Activated T-cell treated with anti-CD3 and anti-CD28 coated beads, Interleukin-2, amount 50 U/mL, for 48 hours (primary cell): Measurements from ENCODE around the gene PLEKHA1.

Source experiments
- DNase-seq, 2 experiments: peaks; one replicate each; pipeline ENCODE4 v3.0.0-alpha.2; 2020

PLEKHA1 gene

DNA sequence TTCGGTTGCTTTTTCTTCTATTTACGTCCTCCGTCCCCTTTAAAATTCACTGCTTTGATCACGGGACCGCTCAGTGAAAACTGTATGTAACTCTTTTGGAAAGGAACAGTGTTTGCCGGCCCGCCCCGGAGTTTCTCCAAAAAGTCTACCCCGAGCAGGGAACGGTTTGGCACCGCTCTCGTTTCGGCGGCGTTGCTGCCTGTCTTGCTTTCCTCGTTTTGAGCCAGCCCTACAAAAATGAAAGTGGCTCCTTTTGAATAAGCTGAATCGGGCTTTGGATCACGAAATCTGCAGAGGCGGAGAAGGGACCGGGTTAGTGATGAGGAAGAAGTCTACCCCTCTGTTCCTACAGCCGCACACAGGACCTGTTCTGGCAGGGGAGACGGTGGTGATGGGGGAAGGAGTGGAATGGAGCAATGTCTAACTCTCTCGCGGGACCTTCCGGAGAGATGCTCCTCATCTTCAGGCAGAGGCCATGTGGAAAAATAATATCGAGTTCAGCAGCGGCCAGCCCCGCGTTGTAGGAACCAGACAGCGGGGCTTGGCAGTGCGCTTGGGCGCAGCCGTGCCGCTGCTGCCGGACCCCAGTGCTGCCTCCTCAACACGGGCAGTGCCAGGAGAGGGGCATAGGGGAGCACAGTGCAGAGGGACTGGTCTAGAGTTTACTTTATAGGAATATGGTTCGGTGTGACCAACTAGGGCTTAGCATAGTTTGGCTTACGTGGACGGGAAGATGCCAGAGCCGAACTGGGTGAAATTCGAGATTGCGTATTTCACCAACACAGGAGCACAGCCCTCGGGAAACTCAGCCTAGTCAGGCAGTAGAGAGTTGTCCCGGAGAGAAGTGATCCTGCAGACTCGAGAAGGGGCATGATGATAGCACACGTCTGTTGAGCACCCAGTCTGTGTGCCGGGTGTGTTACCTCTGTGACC, 88.3 kb downstream of the PLEKHA1 start:
- peak; percentile 35 to 39 for DNase-seq

DNA sequence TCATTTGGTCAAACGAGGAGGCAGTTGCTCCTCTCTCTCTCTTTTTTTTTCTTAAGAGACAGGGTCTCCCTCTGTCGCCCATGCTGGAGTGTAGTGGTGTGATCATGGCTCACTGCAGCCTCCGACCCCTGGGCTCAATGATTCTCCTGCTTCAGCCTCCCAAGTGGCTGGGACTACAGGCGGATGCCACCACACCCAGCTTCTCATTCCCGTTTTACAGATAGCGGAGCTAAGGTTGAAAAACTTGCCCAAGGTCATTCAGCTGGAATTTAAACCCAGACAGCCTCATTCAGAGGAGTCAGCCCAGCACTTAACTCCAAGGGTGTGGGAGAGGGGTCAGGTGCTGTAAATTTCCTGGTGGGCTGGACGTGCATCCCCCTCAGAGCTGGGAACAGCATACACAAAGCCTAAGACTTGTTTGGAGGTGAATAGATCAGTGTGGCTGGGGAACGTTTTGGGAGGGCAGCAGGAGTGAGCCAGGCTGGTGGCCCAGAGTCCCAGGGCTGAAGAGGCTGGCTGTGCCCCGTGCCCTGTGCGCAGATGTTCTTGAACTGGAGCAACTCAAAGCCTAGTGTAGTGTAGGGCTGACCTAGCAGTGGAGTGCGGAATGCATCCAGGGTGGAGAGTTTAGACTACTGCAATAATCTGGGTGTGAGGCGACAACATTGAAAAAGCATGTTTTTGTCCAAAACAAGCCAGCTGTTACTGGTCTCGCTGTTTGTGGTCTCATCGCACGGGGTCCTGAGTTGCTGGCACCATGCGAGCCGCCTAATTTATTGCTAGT, 89.2 kb downstream of the PLEKHA1 start:
- no peak for DNase-seq

DNA sequence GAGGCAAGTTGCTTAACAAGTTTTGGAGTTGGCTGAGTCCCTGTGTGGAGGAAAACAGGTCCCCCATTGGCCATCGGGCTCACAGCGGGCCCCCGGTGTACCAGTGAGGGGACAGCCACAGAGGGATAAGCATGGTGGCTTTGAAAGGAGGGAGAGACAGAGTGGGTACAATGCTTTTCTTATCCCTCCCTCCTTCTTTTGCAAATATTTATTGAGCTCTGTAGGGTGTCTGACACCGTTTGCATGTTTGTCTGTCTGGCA, 89.7 kb downstream of the PLEKHA1 start:
- no peak for DNase-seq

DNA sequence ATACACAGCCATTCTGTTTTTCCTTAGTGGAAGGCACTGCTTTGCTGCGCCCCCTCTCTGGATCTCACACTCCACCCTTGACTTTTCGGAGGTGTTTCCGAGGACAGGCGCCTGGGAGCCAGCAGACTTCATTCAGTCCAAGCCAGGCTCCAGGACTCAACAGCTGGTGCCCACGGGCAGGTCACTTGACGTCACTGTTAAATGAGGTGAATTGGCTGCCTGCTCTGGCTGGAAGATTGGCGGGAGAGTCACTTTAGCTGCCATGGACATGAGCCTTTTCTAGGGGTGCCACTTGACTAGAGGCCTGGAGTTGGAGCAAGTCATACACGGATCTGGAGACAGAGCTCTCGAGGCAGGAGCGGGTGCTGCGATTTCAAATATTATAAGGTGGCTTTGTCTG, 90.1 kb downstream of the PLEKHA1 start:
- no peak for DNase-seq

DNA sequence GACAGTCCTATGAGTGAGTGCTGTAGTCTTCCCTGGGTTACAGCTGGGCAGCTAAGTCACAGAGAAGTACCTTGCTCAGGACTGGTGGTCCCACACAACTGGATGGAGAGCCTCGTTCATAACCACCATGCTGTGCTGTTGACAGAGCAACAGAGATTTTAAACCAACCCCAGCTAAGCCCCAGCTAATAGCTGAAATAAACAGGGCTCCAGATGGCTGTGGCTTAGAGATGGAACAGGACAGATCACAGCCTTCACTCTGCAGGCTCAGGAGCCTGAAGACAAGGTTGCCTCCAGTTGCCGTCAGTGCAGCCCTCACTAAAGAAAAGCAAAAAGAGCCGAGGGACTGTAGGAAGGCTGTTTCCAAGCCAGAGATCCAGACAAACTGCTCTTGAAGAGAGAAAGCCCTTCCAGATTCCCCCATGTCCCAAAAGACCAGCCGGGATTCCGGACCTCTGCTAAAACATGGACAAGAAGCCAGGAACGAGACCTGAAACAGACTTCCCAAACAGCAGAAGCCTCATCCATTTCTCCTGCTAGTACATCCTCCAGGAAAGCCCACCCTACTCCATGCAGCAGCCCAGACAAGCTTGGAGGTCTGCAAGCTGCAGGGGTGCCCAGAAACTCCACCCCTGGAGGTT, 91.0 kb downstream of the PLEKHA1 start:
- no peak for DNase-seq

DNA sequence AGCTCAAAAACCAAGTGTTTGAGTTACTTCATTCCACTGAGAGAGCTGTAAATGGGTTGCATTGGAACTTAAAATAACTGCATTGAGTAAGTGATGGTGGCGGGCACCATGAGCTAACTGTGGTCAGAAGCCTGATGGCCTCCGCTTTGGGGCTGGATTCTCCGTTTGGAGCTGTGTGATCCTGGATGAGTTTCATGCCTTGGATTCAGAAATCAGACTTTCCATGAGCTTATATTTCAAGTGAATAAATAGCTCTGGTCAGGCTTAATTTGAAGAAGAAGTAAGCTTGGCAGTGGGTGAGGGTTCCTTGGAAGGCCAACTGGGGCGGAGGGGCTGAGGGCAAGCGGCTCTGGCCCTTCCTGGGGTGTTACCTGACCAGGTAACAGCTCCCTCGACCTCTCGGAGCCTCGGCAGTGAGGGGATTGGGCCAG, 92.5 kb downstream of the PLEKHA1 start:
- DNase-seq, result no peak

DNA sequence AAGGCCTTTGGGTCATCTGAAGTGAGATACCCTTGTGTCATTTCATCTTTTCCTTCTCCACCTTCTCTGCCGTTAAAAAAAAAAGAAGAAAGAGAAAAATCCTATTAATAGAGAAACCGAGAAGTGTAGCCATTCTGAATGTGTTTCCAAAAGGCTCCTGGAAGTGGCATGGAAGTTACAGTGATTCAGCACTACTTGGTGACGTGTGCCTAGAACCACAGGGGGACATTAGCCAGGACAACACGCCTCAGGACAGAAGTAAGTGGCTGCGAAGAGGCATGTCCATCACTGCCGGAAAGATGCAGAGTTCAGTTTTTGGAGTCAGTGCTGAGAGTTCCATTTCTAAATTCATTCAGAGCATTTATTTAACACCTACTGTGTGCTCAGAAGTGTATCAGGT, 93.2 kb downstream of the PLEKHA1 start:
- DNase-seq, result no peak

DNA sequence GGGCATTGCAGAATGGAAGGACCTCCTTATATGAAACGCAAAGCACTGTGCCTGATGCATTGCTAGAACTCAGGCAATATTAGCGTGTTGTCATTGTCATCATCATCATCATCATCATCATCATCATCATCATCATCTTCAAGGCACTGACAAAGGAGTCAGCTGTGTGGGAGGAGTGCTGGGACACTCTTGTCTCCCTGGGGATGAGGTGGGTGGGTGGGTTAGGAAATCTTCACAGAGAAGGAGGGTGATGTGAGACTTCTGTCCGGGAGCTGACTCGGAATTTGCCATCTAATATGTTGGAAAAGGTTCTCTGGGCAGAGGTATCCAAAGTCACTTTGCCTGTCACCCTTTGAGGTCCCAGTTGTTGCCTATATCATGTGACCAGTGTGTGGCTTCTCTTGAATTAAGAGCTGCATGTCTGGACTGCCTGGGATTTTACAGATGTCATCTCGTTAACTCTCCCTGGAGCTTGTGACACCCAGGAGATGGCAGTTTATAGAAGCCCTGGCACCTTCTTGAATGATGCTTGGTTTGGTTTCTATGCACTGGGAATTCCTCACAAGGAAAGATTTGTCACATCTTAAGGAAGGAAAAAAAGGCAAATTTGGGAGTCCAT, 93.9 kb downstream of the PLEKHA1 start:
- DNase-seq, result no peak

DNA sequence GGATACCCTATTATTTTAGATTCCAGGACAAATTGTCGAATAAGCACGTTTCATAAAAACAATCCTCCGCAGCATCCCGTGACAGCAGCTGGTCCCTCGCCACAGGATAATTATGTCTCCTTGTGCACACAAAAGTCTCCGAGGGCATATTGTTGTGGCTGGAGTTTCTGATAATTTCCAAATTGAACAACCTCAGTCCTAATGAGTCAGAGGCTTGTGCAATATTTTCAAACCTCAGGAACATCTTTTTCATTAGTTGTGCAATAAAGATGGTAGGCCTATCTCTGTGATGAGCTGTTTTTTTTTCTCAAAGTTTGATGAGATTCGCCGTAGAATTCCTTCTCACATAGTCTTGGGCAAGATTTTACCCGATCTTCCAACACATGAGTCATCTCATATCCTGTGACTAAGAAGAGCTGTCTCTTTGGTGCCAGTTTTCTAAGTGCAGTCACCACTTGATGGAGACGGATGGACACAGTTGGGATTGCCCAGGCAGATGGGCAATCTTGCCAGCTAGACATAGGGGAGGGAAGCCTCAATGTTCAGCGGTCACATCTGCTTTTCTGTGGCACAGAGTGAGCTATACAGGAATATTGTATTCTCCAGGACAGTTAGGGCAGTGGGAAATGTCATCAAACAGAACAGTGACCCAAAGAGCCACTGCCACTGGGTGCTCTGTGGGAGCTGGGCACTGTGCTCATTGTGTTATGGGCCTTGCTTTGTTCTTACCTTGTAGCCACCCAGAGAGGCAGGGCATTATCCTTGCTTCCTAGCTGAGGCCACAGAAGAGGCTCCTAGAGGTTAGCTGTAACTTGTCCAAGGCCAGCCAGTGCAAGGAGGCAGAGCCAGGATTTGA, 94.6 kb downstream of the PLEKHA1 start:
- DNase-seq, result no peak

DNA sequence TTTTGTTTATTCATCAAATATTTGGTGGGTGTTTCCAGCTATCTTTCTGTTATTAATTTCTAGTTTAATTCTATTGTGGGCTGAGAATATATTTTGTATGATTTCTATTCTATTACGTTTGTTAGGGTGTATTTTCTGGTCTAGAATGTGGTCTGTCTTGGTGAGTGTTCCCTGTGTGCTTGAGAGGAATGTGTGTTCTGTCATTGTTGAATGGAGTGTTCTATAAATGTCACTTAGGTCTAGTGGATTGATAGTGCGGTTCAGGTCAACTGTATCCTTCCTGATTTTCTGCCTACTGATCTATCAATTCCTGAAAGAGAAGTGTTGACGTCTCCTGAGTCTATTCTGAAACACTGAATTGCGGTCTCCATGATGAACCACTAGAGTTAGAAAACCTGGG, 95.3 kb downstream of the PLEKHA1 start:
- no peak for DNase-seq

DNA sequence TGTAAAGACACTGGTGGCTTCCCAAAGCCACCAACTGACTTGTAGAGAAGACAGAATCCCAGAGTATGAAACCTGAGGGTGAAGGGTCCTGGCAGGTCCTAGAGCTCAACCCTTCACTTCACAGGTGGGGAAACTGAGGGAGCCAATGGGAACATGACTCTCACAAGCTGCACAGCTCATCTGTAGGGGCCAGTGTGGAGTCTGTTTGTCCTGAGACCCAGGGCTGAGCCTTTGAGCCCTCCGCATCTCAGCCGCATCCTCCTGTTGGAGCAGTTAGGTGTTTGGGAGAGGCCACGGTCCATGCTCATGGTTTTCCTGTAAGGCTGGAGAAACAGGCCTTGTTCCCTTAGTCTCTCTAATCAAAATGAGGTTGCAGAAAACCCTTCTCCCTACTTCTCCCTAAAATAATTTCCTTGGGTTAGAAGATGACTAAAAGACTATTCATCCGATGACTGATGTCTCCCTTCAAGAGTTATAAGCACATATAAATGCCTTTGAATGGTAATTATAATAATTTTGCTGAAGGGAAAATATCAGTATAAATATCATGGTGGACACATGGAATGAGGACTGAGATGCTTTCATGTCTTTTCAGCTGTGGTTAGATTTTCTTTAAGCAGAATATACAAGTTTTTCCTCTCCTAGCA, 97.1 kb downstream of the PLEKHA1 start:
- DNase-seq, result no peak

DNA sequence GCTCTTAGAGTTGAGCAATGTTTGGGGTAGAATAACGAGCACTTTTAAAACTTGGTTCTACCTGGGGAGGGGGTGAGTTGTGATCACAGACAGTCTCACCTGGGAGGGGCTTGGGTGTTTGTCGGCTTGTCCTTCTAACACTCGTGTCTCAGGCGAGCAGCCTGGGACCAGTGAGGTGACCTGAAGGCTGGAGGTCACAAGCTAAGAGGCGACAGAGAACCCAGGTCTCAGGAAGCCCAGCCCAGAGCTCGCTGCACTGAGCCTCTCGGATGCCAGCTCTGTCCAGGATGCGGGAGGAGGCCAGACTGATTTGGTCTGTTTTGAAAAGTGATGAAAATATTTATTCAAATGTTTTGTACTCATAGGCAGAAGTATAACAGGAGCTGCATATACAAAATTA, 98.6 kb downstream of the PLEKHA1 start:
- DNase-seq, result no peak

DNA sequence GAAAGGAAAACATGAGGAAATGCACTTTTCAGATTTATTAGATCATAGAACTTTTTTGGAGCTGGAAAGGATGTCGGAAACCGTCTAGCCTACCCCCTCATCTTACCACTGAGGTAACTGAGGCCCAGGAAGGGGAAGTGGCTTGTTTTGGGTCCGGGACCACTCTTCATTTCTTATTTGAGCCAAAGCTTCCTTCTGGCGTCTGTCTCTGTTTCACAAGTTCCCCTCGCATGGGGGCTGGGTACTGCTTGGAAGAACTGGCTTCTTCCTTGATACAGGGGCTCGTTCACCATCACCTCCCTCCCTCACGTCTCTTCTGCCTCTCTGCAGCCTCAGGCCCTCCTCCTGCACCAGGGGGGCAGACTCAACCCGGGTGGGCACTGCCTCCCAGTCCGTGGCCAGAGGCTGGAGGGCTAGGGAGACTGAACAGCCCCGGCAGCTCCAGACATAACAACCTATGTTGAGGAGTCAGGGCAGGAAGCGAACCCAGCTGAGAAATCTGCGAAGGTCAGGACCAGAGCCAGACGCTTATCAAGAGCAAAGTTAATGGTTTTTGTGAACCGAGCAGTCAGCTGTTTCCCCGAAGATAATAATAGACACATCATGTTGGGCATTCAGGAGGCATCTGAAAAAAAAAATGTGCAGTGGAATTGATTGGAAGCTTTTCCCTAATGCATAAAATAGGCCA, 99.8 kb downstream of the PLEKHA1 start:
- DNase-seq, result no peak

DNA sequence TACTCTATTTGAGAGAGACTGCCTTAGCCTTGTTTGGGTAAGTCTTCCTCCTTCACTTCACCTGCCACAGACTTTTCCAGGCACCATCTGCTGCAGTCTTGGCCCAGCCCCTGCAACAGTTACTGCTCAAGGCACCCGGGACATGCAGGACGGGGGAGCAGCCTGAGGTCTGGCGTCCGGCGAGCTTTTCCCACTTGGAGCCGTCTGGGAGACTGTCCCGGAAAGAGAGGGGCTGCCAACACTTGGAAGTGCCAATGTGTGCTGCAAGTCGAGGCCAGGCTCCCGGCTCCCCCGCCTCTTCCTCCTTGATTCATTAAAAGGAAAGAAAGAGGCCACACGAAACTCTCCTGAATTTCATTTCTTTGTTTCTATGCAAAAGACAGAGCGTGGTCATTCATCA, 100.6 kb downstream of the PLEKHA1 start:
- no peak for DNase-seq

DNA sequence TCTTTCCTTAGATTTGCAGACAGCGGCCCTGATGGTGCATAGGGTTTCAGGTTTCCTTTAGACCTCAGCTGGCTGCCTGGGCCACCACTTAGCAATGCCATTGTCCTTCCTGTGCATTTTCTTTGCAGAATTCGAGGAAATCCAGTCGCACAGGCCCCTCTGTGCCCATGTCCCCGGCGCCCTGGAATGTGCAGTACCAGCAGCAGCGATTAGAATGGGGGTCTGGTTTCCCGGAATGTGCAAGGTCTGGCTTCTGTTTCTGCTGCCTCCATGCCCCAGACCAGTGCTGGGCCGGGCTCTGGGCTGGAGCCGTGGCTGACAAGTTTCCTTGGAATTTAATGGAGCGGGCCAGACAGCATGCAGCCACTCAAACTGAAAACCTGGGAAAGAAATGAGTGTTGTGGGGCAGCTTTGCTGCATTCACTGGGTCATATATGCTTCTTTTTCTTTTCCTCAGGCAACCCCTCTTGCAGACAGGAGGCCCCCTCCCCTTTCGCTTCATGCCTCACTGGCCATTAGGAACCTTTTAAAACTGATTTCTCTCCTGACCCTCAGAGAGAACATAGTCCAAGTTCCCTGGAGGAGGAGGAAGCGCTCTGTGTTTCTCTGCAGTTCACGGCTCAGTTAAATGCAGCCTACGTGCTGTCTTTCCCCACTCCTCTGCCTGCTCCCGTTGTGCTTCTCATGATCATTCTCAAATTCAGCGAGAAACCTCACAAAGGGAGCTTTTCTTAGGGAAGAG, 101.3 kb downstream of the PLEKHA1 start:
- no peak for DNase-seq

DNA sequence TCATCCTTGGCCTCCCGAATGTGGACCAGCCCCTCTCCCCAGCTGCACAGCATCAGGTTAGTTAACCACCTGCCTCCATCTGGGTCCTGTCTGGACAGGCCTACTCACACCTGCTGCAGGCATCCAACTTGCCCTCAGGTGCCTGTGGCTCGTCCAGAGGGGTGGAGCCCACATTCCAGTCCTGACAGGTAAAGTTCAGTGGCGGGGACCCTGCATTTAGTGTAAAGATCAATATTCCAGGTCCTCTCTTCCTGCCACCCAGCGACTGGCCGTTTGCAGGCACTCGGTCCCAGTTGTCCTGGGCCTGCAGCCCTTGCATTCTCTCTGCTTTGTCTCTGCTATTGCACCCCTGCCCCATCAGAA, 101.8 kb downstream of the PLEKHA1 start:
- no peak for DNase-seq

DNA sequence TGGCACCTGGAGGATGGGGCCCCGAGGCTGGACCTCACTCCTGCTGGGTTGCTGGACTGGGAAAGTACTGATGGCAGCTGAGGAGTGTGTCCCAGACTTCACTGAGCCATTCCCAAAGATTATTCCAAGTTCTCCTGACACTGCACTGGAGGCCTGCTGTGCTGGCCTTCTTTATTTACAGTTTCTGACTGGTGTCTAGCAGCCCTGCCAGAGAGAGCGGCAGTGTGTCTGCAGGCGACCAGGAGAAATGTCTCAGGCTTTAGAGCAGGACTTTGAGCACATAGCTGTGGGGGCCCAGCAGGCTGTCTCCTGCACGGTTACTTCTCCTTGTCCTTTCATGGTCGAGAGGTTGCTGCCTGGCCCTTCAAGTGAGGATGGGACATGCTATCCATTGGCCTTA, 102.9 kb downstream of the PLEKHA1 start:
- DNase-seq, result no peak

DNA sequence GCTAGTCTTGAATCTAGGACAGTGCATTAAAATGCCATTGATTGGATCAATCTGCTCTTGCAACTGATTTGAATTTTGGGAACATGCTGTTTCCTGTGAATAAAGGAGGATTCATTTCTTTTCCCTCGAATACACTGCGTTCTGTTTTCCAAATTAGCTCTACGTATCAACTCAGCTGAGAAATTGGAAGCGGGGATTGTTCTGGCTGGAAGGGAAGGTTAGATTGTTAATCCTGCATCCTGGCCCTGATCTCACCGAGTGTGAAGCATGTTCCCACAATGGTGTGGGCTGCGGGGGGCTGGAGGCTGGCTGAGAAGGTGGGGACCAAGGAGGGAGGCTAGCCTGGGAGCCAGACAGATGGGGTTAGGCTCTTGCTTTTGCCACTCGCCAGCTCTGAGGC, 104.5 kb downstream of the PLEKHA1 start:
- DNase-seq, result no peak

DNA sequence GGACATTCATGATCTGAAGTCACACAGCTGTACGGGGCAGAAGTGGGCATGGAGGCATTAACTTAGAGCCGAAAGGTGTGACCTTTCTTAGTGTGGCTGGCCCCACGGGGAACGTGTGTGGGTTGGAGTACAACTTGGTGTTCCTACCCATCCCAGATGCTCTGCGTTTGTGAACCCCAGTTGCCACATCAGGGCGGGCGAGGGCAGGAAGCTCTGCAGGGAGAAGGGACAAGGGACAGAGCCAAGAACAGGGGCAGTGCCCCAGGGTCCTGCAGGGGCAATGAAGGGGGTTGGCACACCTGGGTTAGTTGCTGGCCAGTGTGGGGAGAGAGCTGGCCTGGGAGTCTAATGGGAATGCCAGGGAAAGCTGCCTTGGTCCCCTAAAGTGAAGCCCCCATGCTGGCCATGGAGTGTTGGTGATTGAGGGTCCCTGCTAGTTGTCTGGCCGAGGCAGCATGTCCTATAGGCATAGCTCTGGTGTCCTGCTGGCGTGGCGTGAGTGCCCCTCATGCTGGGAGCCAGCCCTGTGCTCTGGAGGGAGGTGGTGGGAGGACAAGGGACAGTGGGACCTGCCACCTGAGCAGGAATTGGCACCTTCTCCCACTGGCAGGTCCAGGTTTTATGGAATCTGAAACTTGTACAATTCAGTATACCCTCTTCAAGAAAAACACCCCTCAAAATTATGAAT, 105.8 kb downstream of the PLEKHA1 start:
- DNase-seq, result no peak
